NCI-H748 treated with DMSO at 0.1 percent for 48 hours (cell line): ENCODE results near the gene SERAC1.
"Not testable (repeated sequence)": the region's sequence is repeated elsewhere in the genome, so short reads cannot be mapped to it uniquely, and the experiment has no call there.

Source experiments
- DNase-seq: peaks from one replicate; lab custom pipeline; 2025; lab: John Stamatoyannopoulos, UW

The SERAC1 gene

GRCh38 chr6:158174514-158174913, 6.5 kb upstream of the SERAC1 start:
- no peak for DNase-seq

DNA sequence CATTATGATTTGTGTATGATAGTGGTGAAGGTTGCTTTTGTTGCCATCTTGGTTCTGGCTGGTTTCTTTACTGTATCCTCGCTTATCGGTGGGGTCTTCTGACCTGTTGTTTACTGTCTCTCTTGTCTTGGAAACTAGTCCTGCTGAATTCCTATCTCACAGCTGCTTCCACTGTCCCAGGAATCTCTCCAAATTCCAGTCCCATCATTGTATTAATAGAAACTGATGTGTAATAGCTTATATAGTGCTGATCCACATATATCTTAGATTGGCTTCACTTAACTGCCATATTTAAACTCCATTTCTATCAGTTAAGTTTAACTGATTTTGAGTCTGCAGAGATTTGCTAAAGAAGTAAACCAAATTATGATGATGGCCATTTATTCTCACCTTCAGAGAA, 6.0 kb upstream of the SERAC1 start:
- DNase-seq, result no peak

DNA sequence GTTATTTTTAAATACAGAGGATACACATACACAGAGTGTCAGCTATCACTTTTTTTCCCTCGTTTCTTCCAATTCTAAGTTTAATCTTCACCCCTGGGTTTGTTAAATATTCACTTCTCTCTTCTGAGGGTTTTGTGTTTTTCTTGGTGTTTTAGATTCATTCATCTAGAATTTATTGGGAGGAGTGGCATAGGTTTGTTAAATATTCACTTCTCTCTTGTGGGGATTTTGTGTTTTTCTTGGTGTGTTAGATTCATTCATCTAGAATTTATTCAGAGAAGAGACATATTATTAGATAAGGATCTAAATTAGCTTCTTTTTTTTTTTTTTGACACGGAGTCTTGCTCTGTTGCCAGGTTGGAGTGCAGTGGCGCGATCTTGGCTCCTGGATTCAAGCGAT, 3.9 kb upstream of the SERAC1 start:
- DNase-seq, result no peak

DNA sequence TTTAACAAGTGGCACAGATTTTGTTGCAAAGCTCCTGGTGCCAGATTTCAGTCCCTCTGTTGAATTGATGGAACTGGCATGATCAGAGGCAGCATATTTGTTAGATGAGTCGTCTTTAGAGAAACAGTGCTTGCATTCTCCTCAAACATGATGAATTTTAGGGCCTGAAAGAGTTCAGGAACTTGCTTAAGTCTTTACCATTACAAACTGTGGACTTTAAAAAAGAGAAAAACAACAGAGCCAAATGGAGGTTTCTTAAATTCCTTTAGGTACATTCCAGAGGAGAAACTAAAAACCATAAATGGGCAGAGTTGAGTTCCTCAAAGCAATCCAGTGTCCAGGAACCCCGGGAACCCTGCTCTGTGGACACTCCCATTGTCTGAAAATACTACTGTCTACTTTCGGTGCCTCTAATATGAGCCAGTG, 2.6 kb upstream of the SERAC1 start:
- no peak for DNase-seq

DNA sequence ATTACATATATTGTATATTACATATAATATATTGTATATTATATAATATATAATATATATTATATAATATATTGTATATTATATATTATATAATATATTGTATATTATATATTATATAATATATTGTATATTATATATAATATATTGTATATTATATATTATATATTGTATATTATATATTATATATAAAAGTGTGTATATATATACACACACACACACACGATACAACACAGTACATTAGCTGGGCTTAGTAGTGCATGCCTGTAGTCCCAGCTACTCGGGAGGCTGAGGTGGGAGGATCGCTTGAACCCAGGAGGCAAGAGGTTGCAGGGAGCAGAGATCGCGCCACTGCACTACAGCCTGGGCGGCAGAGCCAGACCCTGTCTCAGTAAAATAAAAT, 1.6 kb upstream of the SERAC1 start:
- not testable (repeated sequence) for DNase-seq

GRCh38 chr6:158165919-158166416, 2.1 kb downstream of the SERAC1 start:
- no peak for DNase-seq

- DNase-seq, result no peak
Observed at GRCh38 chr6:158164579-158165170, 3.4 kb downstream of the SERAC1 start.

DNA sequence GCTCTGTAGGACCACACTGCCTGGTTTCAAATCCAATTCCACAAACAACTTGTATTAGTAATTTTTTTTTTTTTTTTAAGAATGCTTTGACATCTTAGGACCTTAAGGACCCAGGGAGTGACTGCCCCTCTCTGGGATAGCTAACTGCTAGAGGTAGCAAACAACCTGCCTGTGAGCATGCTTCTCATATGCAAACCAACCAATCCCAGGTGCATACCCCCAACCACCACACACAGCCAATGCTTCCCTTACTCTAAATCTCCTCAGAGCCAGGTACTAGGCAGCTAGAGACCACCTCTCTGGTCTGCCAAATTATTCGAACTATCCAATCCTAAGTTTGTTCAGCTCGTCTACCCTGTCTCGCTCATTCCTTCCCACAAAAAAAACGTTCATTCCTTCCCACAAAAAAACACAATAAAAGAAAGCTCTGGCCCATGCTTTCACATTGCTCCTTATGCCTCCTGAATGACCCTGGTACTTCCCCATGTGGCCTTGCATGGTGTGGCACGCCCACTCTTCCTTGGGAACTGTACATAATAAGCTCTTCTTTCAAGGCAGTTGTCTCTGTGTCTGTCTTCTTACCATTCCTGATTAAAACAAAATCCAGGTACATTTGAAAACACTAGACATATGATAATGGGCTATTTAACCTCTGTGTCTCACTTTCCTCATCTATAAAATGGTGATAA, 6.4 kb downstream of the SERAC1 start:
- no peak for DNase-seq

GRCh38 chr6:158160932-158161539, 7.0 kb downstream of the SERAC1 start:
- no peak for DNase-seq

DNA sequence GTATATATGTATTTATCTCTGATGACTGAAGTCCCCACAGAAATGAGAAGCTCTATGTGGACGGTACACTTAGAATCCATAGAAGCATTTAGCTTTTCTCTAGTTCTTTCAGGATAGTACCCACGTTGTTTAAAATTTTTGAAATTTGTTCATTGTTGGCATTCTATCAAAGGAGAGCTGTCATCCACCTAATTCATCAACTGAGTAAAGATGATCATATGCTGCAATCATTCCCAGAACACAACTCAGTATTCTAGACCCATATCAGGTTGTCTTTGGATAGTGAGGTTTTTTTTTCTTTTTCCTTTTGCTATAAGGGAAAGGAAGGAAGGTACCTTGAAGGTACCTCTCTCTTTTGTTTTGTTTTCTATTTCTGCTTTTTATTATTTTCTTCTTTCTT, 9.3 kb downstream of the SERAC1 start:
- no peak for DNase-seq

- no peak for DNase-seq
Observed at GRCh38 chr6:158158123-158158522, 9.9 kb downstream of the SERAC1 start.

- no peak for DNase-seq
Observed at GRCh38 chr6:158157064-158157764, 10.8 kb downstream of the SERAC1 start.

DNA sequence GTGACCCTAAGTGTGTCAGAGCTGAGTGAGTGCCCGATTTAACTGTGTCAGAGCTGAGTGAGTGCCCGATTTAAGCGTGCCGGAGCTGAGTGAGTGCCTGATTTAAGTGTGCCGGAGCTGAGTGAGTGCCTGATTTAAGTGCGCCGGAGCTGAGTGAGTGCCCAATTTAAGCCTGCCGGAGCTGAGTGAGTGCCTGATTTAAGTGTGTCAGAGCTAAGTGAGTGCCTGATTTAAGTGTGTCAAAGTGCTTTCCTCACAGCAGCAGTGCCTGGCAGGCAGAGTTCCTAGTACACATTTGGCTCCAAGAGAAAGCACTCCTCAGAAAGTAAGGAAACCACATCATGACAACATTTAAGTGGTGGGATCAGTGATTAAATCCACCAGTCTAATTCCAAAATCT, 13.2 kb downstream of the SERAC1 start:
- no peak for DNase-seq

DNA sequence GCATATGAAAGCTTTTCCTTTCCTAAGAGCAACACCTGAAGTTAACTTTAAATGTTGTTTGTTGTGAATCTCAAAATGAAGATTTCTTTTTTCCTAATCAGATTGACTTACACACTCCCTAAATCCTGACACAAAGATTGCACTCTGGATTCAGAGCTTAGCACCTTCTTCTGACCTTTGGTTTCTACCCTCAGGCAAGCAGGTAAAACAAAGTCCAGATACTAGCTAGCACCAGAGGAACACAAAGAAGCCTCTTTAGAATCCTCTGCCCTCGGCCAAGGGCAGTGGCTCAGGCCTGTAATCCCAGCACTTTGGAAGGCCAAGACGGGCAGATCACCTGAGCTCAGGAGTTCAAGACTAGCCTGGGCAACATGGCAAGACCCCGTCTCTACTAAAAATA, 14.5 kb downstream of the SERAC1 start:
- DNase-seq, result no peak

DNA sequence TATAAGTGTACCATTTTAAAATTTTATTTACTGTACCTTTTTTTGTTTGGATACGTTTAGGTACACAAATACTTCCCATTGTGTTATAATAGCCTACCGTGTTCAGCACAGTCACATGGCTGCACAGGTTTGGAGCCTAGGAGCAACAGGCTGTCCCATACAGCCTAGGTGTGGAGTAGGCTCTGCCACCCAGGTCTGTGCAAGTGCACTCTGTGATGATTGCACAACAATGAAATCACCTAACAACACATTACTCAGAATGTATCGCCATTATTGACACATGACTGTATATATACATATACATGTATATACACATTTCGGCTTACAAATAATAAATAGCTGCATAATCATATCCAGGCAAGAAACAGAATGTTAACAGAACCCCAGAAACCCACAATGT, 15.4 kb downstream of the SERAC1 start:
- DNase-seq, result no peak

DNA sequence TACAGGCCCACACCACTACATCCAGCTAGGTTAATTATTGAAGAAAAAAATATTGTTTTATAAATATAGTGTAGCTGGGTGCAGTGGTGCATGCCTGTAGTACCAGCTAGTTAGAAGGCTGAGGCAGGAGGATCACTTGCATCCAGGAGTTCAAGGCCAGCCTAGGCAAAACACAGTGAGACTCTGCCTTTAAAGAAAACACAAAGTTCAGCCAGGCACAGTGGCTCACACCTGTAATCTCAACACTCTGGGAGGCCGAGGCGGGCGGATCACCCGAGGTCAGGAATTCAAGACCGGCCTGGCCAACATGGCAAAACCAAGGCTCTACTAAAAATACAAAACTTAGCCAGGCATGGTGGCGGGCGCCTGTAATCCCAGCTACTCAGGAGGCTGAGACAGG, 16.0 kb downstream of the SERAC1 start:
- DNase-seq, result not testable (repeated sequence)

DNA sequence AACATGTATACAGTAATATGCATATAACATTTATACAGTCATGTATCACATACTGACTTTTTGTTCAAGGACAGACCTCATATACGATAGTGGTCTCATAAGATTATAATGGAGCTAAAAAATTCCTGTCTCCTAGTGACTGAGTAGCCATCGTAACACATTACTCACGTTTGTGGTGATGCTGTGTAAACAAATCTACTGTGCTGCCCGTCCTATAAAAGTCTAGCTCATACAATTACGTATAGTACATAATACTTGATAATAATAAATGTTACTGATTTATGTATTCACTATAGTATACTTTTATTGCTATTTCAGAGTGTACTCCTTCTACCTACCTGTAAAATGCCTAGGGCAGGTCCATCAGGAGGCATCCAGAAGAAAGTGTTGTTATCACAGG, 17.4 kb downstream of the SERAC1 start:
- no peak for DNase-seq

- no peak for DNase-seq
Observed at GRCh38 chr6:158149641-158150040, 18.4 kb downstream of the SERAC1 start.

- DNase-seq, result no peak
Observed at GRCh38 chr6:158143700-158144099, 24.4 kb downstream of the SERAC1 start.

GRCh38 chr6:158142789-158143188, 25.3 kb downstream of the SERAC1 start:
- DNase-seq, result no peak

DNA sequence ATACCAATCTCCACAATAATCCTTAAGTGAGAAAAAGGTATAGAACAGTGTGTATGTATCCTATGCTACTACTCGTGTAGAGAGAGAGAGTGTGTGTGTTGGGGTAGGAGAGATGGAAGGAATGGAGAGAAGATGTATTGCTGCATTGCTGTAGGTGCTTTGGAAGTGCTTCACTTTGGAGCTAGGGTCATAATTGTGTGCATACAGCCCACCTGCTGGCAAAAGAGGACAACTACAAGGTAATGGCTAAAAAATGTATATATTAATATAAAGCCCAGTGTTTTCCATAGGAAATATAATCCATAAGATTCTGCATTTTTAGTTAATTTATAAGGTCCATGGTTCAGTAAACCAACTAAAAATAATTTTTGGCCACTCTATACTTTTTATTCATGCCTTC, 36.1 kb downstream of the SERAC1 start:
- DNase-seq, result no peak

DNA sequence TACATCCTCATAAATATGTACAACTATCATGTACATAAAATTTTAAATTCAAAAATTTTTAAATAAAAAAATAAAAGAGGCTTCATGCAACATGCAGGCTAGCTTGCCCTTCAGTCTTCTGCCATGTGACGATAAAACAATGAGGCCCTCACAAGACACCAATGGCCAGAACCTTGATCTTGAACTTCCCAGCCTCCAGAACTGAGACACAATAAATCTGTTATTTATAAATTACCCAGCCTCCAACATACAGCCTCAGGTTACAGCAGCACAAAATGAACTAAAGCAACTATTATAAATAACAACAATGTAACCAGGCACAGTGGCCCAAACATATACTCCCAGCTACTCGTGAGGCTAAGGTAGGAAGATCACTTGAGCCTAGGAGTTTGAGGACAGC, 42.8 kb downstream of the SERAC1 start:
- DNase-seq, result no peak

GRCh38 chr6:158124288-158124687, 43.8 kb downstream of the SERAC1 start:
- DNase-seq, result no peak
